GM18520 (cell line): Measurements from ENCODE around the gene KLHL40.

Source experiments
- ATAC-seq: cut with Tn5 transposase; IDR thresholded peaks from one replicate; pipeline ENCODE4 v1.9.1; 2021; ENCODE audit not compliant: unreplicated experiment

KLHL40 gene

DNA sequence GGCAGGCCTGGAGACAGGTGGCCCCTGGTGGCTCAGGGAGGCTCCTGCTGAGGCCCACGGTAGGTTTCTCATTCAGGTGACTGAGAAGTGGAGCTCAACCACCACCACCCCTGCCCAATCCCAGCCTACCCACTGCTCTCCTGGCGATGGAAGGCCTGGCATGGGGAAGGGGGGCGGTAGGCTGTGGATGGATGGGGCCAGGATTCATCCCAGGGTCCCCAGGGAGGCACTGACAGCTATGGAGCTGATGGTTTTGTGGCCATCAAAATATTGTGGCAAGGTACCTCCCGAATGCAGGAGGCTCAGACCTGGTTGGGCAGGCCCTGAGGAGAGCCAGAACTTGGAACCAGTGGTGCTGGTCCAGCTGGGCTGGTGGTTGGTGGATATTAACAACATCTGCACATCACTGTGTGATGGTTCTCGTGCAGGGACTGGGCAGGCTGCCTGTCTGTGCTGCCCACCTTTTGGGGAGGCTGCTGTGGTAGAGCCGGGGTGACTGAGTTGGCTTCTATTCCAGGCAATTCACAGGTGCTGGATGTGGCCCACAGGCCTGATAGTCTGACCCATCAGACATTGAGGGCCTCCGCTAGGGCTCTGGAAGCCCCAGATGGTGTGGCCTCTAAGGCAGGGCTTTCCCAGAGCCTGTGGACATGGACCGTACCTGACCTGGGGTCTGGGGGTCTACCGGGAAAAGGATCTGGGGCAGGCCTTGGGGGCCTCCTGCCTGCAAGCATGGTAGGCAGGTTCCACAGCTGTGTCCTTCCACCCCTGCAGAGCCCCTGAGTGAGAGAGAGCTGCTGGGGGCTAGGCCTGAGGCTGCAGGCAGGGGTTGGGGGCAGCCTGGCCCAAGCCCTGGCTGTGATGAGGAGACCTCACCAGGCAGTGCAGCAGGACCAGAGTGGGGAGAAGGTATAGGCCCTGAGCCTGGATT is 28.4 kb upstream of the KLHL40 start:
- no peak for ATAC-seq

DNA sequence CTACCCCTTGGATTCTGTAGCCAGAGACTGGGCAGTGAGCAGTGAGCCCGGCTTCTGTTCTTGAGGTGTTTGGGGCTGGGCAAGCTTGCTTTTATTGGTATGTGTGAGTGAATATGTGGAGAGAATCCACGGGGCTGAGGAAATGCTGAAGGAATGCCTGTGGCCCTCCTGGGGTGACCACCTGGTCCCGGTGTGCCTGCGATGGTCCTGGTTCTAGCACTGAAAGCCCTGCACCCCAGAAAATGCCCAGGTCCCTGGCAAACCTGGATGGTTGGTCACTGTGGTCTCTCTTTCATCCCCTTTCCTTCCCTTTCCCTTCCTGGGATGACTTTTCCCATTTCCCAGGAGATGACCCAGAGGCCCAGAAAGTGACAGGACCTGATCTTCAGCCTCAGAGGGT is 27.7 kb upstream of the KLHL40 start:
- no peak for ATAC-seq

DNA sequence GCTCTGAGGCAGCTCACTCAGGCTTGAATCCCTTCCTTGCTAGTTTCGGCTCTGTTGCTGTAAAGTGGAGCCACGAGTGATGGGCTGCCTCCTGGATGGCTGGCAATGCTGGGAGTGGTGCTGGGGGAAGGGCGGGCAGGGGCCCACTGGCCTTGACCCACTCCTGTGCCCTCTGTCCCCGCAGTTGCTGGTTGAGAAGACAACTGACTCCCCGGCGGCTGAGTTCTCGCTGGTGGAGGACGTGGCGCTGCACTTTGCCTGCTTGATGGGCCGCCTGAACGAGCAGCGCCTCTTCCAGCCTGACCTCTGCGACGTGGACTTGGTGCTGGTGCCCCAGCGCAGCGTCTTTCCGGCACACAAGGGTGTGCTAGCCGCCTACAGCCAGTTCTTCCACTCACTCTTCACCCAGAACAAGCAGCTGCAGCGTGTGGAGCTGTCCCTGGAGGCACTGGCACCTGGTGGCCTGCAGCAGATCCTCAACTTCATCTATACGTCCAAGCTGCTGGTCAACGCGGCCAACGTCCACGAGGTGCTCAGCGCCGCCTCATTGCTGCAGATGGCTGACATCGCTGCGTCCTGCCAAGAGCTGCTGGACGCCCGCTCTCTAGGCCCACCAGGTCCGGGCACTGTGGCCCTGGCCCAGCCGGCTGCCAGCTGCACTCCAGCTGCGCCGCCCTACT is 27.1 kb upstream of the KLHL40 start:
- no peak for ATAC-seq

DNA sequence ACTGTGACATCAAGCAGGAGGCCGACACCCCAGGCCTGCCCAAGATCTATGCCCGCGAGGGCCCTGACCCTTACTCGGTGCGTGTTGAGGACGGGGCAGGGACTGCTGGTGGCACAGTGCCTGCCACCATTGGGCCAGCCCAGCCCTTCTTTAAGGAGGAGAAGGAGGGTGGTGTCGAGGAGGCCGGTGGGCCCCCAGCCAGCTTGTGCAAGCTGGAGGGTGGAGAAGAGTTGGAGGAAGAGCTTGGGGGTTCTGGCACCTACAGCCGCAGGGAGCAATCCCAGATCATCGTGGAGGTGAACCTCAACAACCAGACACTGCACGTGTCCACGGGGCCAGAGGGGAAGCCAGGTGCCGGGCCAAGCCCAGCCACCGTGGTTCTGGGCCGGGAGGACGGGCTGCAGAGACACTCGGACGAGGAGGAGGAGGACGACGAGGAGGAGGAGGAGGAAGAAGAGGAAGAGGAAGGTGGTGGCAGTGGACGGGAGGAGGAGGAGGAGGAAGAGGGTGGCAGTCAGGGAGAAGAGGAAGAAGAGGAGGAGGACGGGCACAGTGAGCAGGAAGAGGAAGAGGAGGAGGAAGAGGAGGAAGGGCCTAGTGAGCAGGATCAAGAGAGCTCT is 26.5 kb upstream of the KLHL40 start:
- no peak for ATAC-seq

DNA sequence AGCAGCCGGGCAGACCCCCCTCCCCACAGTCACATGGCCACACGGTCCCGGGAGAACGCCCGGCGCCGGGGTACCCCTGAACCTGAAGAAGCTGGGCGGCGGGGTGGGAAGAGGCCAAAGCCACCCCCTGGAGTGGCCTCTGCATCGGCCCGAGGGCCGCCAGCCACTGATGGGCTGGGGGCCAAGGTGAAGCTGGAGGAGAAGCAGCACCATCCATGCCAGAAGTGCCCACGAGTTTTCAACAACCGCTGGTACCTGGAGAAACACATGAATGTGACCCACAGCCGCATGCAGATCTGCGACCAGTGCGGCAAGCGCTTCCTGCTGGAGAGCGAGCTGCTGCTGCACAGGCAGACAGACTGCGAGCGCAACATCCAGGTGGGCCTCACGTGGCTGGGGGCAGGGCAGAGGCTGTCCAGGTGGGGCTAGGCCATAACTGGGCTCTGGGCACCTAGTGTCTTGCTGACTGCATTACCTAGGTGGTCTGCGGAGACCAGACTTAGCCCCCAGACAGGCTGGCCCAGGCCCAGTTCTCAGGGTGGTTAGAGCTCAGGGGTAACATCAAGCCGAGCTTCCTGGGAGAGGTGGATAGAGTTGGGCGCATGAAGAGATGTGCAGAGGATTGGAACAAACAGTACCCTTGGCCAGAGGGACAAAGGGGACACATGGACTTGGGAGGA is 25.7 kb upstream of the KLHL40 start:
- no peak for ATAC-seq

DNA sequence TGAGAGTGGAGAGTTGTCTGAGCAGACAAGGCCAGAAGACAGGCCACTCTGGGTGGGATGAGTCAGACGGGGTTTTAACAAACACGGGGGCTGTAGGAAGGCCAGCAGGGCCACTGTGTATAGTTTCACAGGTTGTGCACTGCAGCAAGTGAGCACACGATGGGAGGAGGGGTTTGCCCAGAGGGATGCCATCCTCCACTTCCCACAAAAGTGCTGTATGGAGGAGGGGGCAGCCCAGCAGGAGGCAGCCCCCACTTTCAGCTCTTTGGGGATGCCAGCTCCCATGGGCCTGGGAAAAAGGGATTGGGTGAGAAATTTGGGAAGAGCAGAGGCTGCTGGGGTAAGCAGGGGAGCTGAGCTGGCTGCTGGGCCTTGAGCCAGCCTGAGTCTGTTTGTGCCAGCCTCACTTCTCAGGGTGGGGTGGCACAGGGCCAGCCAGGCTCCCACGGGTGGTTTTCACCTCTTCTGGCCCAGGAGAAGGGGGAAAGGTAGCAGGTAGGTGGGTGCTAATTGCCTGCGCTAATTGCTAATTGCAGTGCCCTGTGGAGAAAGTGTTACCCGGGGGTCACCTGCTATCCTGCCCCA is 25.1 kb upstream of the KLHL40 start:
- ATAC-seq, result no peak

DNA sequence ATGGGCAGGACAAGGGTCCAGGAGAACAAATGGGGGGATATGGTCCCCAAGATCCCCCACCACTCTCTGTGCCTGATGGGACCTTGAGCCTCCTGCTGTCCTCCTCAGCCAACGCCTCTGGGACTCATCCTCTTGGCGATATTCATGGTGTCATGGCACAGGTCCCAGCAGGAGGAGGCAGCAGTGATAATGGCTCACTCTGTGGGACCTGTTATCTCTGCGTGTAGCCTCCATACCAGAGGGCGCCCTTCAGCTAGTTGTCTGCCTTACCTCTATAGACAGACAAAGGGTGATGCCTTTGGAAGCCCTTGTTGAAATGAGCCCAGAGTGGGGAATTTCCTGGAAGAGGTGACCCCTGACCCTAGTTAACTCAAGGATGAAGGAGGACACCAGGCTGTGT is 24.4 kb upstream of the KLHL40 start:
- ATAC-seq, result no peak

DNA sequence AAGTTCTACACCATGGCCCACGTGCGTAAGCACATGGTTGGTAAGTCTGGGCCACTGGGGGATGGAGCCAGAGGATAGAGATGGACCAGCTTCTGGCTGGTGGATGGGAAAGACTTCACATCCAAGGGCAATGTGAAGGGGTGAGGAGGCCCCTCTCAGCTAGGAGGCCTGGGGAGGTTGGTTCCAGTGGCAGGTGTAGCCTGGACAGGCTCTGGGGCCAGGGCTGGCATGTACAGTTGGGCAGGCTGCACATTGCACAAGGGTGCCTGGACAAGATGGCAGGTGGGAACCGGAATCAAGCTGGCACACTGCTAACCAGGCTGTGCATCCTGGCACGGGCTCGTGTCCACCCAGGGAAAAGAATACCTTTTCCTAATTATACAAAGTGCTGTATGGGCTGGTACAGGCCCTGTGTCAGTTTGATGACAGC is 23.7 kb upstream of the KLHL40 start:
- no peak for ATAC-seq

DNA sequence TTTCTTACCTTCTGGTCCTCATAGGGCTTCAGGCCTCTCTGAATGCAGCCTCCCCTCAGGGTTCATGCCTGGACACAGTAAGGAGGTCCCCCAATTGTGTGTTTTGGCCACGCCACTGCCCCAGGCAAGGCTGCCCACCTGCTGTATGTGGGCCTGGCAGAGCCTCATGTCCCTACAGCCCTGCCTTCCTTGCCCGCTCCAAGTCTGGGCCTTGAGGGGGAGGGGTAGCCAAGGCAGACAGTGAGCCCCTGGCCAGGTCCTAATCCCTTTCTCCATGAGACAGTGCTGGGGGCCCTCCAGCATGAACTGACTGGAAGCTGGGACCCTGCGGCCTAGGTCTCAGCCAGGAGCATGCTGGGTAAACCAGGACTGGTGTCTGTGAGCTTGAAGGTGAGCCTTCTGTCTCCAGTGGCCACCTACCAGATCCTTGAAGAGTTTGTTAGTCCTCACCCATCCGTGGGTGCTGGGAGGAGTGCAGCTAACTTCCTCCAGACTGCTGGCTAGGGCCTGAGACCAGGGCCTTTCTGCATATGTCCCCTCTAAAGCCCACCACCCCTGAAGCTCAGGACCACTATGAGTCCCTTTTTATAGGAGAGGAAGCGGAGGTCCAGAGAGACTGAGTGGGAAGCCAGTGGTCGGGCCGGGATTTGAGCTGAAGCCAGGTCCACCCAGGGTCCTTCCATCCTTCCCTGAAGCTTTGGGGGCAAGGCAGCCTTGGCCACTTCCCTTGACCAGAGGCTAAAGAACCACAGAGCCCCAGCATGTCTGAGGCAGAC is 23.1 kb upstream of the KLHL40 start:
- ATAC-seq, result no peak

DNA sequence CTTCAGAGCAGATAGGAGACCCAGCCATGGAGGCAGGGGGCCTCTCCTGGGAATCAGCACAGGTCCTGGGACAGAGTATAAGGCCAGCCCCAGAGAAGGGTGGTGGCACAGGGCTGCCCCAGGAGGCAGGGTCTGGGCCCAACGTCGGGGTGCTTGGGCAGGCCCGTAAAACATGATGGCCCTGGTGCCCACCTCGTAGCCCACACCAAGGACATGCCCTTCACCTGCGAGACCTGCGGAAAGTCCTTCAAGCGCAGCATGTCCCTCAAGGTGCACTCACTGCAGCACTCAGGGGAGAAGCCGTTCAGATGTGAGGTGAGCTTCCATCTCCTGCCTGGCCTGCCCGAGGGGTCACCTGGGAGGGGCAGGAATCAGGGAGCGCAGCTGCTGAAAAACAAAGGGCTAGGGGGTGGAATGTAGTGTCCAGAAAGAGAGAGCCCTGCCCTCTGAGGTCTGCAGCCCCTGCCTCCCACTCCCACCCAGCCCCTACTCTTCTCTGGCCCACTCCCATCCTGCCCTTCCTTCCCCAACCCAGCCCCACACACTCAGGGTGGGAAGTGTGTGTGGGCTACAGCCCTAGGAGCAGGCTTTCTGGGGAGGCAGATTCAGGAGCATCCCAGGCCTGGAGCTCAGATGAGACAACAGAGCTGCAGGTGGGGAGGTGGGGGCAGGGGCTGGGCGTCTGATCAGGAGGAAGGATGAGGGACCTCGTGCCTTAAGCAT is 22.4 kb upstream of the KLHL40 start:
- ATAC-seq, result no peak

DNA sequence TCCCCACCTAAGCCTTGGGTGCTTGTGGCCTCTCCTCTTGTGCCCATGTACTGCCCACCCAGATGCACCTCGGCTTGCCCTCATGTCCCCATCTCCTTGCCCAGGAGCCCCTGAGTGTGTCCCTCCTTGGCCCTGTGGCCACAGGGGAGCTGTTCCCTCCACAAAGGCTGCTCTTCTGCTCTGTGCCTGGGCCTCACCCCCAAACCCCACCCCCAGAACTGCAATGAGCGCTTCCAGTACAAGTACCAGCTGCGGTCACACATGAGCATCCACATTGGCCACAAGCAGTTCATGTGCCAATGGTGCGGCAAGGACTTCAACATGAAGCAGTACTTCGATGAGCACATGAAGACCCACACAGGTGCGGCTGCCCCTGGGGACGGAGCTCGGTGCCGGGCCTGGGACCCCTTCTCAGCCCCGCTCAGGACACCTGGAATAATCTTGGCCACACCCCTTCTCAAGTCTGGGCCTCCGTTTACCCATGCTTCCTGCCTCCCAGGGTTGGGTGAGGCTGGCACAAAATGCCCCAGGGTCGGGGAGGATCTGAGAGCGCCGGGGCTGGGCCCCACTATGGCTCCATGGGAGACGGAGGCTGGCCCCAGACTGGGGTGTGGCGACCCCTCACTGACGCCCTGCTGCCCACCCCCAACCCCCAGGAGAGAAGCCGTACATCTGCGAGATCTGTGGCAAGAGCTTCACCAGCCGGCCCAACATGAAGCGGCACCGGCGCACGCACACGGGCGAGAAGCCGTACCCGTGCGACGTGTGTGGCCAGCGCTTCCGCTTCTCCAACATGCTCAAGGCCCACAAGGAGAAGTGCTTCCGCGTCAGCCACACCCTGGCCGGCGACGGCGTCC is 21.5 kb upstream of the KLHL40 start:
- no peak for ATAC-seq

DNA sequence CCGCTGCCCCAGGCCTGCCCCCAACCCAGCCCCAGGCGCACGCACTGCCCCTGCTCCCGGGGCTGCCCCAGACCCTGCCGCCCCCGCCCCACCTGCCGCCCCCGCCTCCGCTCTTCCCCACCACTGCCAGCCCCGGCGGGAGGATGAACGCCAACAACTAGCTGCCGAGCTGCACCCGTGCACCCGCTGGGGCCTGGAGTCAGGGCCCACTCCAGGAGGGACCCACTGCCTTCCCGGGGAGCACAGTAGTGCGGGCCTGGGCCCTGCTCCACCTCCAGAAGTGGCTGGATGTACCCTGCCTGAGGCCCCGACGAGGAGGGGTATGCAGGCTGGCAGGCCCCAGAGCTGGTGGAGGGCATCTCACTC is 20.9 kb upstream of the KLHL40 start:
- ATAC-seq, result no peak

DNA sequence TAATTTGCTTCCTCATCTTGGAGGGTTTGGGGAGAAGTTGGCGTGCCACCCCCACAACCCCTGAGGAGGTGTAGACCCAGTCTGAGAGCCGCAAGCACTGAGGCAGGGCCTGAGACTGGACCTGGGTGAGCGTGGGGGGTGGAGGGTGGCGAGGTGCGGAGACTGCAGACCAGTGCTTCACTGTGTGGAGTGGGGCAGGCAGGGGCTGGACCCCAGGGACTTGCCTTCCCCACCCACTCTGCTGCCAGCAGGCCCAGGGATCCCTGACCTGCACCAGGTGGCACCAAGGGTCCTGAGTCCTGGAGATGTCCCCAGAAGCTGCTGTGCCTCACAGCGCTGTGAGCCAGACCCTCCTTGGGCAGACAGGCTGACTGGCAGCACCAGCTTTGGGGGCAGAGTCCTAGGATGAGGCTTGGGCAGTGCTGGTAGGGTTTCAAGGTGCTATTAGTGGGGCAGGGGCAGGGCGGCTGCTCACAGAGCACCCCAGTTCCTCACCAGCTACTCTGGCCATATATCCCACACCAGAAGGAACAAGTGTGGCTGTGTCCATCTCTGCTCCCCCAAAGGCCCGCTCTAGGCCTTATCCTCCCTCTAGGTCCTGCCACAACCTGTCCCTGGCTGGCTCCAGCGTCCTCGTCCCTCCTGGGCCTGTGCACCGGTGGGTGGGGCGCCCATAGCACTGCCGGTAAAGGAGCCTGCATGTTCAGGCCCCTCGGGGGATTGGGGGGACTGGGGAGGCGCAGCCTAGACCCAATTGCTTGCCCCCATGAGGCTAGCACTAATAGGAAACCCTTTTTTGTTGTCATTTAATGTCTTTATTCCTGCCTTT is 20.1 kb upstream of the KLHL40 start:
- no peak for ATAC-seq

DNA sequence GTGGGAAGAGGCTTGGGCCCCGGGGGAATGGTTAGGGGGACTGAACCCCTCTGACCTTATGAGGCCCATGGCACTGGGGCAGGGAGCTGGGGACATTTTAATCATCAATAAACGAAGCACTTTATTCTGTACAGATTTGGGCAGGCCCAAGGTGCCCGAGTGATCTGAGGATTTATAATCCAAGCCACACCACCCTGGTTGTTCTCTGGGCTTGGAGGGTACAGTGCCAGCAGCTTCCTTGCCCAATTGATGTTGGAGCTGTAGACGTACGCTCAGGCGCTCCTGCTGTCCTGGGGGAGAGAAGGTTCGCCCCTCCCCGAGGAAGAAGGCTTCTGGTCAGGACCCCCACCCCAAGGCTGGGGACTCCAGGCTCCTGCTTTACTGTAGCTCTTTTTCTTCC is 19.3 kb upstream of the KLHL40 start:
- no peak for ATAC-seq

DNA sequence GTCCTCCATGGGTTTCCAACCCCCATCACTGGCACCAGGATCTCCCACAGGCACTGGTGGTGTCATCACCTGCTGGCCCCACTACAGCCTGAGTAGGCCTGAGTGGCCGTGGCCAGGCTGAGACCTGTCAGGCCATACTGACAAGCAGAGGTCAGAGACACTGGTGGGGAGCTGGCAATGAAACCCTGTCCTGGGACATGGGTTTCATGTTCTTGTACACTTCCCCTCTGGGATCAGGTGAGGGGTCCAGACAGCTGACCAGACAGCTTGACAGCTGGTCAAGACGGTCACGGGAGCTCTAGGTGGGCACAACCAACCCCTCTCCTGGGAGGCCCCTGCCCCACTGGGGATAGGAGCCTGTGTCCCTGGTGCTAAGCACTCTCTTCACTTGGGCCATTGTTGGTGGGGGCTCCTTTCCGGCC is 18.7 kb upstream of the KLHL40 start:
- no peak for ATAC-seq

DNA sequence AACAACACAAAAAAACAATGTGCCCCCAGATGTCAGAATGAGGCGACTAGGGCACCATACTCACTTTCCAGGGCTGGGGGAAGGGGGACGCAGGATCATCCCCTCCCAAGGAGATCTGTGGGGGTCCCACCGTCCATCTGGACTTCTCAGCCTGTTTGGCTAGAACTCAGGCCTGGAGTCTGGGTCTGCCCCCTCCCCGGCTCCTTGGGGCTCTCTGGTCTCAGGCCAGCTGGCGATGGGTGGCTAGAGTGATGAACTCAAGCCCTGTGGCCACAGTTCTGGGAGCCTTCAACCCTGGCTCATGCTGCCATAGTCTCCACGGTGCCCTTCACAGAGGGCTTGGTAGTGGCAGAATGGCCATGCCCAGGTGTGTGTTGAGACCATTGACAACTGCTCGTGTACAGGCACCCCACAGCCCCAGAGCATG is 18.2 kb upstream of the KLHL40 start:
- no peak for ATAC-seq

DNA sequence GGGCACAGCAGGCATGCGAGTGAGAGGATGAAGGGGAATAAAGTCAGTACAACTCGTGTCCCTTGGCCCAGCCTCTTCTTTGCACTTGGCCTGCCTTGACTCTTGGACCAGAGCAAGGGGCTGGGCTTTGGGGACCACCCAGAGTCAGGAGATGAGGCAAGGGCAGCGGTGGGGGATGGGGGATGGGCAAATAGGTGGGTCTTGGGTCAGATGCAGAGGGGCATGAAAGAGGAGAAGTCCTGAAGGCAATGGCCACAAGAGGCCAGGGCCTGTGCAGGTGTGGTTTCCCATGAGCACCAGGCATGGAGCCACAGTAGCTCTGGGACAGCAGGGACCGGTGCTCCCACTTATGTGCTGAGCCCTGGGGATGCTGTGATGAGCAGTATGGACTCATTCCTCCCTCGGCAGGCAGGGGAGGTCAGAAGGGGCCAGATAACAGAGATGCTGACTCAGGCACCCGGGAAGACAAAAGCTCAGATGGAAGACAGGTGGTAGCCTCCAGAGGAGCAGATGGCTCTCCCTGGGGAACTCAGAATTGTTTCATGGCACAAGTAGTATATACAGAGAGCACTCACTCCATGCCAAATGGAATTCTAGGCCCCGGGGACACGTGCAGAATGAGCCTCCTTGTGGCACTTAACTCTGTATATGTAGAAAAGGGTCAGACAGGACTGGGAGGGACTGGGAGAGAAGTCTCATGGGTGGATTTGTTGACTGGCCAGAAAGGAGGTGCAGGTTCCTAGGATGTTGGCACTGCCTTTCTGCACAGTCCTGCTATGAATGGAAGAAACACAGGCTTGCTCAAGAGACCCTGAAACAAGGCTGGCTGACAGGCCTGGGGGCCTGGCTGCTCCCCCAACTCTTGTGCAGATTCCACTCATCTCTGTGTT is 17.6 kb upstream of the KLHL40 start:
- no peak for ATAC-seq
